Upper lobe of right lung (tissue), 1 donor: ENCODE results near the gene UST. TPM values are rescaled to one million over a fixed set of nuclear protein-coding genes. Genes with fewer than 3 reads are reported as not detected.
A peak's percentile ranks its signal among the peaks of the same experiment; 100 is the strongest.

Experiments
- ATAC-seq: fragments of 200-7000 bp; cut with Tn5 transposase; one replicate; pipeline ENCODE4 v1.9.1; 2020; ENCODE audit warnings: mild to moderate bottlenecking, moderate library complexity
- DNase-seq: peaks from one replicate; pipeline ENCODE4 v3.0.0-alpha.2; 2020
- H3K27ac ChIP-seq: fragments of 200-600 bp; one replicate; pipeline ENCODE4 v1.8.0; 2022
- H3K27me3 ChIP-seq: fragments of 200-600 bp; one replicate; pipeline ENCODE4 v1.8.0; 2022; ENCODE audit warnings: mild to moderate bottlenecking
- H3K36me3 ChIP-seq: fragments of 200-600 bp; one replicate; pipeline ENCODE4 v1.8.0; 2022
- H3K4me1 ChIP-seq: fragments of 200-600 bp; one replicate; pipeline ENCODE4 v1.8.0; 2022
- H3K4me3 ChIP-seq: fragments of 200-600 bp; one replicate; pipeline ENCODE4 v1.8.0; 2022; ENCODE audit warnings: mild to moderate bottlenecking
- H3K9me3 ChIP-seq: fragments of 200-600 bp; one replicate; pipeline ENCODE4 v1.8.0; 2022
- intact Hi-C: fragments of 100-400 bp; cut with DNase I; formaldehyde crosslinking; loops from one replicate; pipeline ENCODE4 v1.11.0; 2022
- total RNA-seq: library from RNA; stranded (reverse); fragmentation: NEBNext Ultra II Directional; extraction: Animal tissue kit (Norgen Biotek cat#: 25700); gene quantifications from one replicate; pipeline ENCODE4 v1.2.1, GENCODE V29; 2021
- TF ChIP-seq, protein P1 (sequence below): fragments of 200-600 bp; IDR thresholded peaks from one replicate; pipeline ENCODE4 v1.8.0; 2022; ENCODE audit warnings: antibody characterized with exemption
- donor health status: DM: no; HTN: yes; CAD: no; lungs with severe emphysema.

Gene UST
- total RNA-seq, 1 donor from 2014 or later = 11.8 TPM

DNA sequence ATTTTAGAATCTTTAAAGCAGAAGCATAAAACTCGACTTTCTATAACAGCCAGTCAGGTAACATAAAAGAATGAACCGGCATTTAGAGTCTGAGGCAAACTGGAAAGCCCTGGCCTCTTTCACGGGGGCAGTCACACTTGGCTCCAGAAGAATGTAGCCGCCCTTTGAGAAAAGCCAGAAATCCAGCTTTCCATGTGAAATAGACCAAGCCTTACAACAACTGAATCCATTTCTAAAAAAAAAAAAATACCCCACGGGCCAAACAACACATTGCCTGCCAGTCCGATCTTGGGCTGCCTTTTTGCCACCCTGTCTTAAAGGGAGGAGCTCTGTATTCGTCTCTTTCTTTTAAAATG is 317.8 kb downstream of the UST start:
- no peak for ATAC-seq
- Histone ChIP-seq H3K4me3 (no peak overlapping the region), H3K27ac (no peak overlapping the region), H3K9me3 (no peaks in the 10 kb centered on the region), H3K4me1 (no peaks in the 10 kb centered on the region), H3K27me3 (no peaks in the 10 kb centered on the region), H3K36me3 (no peaks in the 10 kb centered on the region)
- intact Hi-C loops = no loop called here
- TF ChIP-seq, protein P1, sequence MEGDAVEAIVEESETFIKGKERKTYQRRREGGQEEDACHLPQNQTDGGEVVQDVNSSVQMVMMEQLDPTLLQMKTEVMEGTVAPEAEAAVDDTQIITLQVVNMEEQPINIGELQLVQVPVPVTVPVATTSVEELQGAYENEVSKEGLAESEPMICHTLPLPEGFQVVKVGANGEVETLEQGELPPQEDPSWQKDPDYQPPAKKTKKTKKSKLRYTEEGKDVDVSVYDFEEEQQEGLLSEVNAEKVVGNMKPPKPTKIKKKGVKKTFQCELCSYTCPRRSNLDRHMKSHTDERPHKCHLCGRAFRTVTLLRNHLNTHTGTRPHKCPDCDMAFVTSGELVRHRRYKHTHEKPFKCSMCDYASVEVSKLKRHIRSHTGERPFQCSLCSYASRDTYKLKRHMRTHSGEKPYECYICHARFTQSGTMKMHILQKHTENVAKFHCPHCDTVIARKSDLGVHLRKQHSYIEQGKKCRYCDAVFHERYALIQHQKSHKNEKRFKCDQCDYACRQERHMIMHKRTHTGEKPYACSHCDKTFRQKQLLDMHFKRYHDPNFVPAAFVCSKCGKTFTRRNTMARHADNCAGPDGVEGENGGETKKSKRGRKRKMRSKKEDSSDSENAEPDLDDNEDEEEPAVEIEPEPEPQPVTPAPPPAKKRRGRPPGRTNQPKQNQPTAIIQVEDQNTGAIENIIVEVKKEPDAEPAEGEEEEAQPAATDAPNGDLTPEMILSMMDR = no peak
- no peak for DNase-seq

DNA sequence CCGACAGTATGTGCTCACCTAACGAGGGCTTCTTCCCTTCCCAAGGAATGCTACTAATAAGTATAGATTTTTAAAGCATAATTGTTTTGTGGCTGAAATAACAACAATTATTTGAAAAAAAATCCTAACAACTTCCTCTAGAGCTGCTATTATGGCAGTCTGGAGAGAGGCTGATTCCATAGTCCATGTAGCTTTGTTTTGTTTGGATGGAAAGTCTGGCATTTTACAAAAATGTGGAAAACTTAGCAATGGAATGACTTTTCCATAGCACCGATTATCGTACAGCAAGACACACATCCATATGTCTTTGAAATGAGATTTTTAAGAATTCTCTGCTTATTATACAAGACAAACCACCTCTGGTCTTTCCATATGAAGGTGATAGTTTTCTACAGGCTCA is 318.3 kb downstream of the UST start:
- Histone ChIP-seq H3K4me1 (no peaks in the 10 kb centered on the region), H3K27ac (no peak overlapping the region)

DNA sequence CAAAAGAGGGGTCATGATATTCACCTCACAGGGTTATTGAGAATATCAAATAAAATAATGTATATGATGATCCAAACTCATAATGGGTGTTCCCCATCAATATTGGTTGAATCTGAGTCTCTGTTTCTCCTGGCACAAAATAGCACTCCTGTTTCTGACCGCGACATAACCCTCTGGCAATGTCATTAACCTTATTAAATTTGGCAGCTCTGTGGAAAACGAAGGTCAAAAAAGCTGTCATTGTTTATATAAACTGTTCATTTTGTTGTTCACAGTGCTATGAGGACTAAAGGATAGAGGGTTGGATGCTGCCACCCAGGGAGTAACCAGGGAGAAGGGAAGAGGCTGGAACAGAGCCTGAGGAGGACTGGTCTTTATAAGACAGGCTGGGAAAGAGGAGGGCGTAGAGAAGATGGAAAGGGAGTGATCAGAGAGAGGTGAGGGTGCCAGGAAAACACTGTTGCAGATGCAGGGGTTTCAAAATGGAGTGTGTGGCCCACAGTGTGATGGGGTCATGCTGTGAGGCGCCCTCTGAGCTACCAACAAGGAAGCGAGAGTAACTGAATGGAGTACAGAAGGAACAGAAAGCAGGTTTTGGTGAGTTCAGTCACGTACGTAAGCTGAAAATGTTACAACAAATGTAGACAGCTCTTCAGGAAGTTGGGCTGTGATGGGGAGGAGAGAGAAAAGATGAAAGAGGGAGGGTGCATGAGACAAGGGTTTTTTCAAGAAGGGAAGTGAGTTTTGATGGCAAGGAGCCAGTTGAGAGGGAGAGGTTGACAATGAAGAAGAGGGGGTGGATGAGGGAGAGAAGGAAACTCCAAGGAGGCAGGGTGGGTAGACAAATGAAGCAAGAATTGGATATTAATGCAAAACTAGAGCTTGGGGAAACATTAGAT is 319.1 kb downstream of the UST start:
- intact Hi-C loops = no loop called here
- peak; percentile 77 for ATAC-seq
- Histone ChIP-seq H3K4me1 (no peaks in the 10 kb centered on the region), H3K9me3 (no peaks in the 10 kb centered on the region), H3K36me3 (no peaks in the 10 kb centered on the region), H3K4me3 (no peak overlapping the region), H3K27me3 (no peaks in the 10 kb centered on the region), H3K27ac (no peak overlapping the region)
- no peak for DNase-seq
- TF ChIP-seq, protein P1 = no peak

More for the DNA sequence above, 318.3 kb downstream of the UST start:
- ATAC-seq (no peak), DNase-seq (no peak)
- Histone ChIP-seq H3K36me3 (no peaks in the 10 kb centered on the region), H3K4me3 (no peak overlapping the region), H3K9me3 (no peaks in the 10 kb centered on the region), H3K27me3 (no peaks in the 10 kb centered on the region)
- TF ChIP-seq, protein P1 = no peak
- intact Hi-C loops = no loop called here

DNA sequence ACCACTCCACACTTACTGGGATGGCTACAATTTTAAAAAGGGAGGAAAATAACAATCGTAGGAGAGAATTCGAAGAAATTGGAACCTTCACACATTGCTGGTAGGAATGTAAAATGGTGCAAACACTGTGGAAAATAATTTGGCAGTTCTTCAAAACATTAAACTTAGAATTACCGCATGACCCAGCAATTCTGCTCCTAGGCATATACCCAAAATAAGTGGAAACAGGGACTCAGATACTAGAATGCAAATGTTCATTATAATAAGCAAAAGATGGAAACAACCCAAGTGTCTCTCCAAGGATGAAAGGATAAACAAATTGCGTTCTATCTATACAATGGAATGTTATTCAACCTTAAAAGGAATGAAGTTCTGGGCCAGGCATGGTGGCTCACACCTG is 325.2 kb downstream of the UST start:
- no peaks in the 10 kb centered on the region for H3K36me3 ChIP-seq
- H3K4me3 ChIP-seq = no peak overlapping the region
- H3K4me1 ChIP-seq = no peaks in the 10 kb centered on the region
- no peaks in the 10 kb centered on the region for H3K9me3 ChIP-seq
- H3K27ac ChIP-seq = no peak overlapping the region
- no peak for ATAC-seq
- intact Hi-C loops = no loop called here
- no peak for DNase-seq
- no peaks in the 10 kb centered on the region for H3K27me3 ChIP-seq
- TF ChIP-seq, protein P1 = no peak

DNA sequence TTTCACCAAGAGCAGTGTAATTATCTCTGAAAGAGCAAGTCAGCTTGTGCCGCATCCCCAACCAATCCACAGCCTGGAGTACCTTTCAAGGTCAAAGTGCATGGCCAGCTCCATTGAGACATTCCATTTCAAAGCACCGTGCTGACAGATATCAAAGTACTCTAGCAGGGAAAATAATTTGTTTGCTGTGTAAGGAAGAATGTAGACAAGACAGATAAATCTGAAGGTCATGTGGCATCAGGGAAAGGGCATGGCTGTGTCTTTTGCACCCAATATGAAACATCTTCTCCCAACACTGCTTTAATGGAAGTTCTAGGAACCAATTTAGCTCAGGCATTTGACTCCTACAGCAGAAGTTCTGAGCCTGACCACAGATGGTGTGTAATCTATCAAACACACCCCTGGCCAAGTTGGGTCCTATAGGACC is 328.0 kb downstream of the UST start:
- no peaks in the 10 kb centered on the region for H3K36me3 ChIP-seq
- no peak for ATAC-seq
- no peak overlapping the region for H3K27ac ChIP-seq
- peaks cover 7% of the 10 kb centered on the region for H3K4me1 ChIP-seq
- no peaks in the 10 kb centered on the region for H3K9me3 ChIP-seq
- H3K4me3 ChIP-seq = no peak overlapping the region
- TF ChIP-seq, protein P1 = no peak
- no peaks in the 10 kb centered on the region for H3K27me3 ChIP-seq
- DNase-seq = no peak
- intact Hi-C loops = loop anchor here (5.0 kb wide), 1 partner anchor 357 kb away; no protein-coding TSS in a partner anchor
